Measurements from ENCODE around the gene PALLD.

PALLD gene

GRCh38 chr4:168886351-168886750, 389.5 kb downstream of the PALLD start:
- DNase-seq: no peak

DNA sequence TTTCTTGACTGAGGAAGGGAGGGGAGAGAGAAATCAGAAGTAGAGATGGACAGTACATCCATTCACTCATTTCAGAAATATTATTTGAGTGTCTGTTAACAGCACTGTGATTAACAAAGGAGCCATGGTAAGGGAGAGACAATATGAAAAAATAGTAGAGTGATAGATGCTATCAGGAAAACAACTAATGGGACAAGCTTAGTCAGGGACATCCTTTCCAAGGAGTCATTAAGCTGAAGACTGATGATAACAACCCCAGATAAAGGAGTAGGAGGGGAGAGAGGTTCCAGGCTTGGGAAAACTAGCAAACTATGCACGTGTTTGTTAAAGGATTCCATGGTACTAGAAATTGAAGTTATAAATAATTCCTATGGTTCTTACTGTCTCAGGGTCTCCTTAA, 391.0 kb downstream of the PALLD start:
- DNase-seq: no peak

DNA sequence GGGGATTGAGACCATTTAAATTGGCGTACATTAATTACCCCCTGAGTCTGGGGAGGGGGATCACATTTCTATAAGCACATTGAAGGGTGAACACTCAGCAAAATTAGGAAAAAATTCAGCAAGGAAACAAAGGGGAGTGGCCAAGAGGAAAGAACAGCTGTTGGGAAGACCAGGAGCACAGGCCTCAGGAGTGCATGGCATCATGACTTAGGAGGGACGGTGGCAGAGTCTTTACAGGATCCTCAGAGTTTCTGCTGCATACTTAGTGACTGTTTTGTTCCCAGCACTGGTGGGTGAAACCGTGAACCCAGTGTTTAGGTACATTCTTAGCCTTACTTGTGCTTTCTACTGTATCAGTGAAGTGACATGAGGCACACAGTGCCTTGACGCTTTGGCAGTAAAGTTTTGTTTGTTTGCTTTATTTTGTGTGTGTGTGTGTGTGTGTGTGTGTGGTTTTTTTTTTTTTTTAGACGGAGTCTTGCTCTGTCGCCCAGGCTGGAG, 391.9 kb downstream of the PALLD start:
- DNase-seq: no peak

DNA sequence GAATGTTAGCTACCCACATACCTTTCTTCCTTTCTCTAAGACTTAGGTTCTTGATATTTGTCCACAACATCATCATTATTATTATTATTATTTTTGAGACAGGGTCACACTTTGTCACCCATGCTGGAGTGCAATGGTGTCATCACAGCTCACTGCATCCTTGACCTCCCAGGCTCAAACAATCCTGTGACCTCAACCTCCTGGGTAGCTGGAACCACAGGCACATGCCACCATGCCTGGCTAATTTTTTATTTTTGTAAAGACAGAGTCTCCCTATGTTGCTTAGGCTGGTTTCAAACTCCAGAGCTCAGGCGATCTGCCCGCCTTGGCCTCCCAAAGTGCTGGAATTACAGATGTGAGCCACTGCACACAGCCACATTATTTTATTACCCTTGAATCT, 394.2 kb downstream of the PALLD start:
- no peak for DNase-seq

- DNase-seq: no peak
Measured at GRCh38 chr4:168891688-168892087, 394.8 kb downstream of the PALLD start.

GRCh38 chr4:168892475-168892874, 395.6 kb downstream of the PALLD start:
- no peak for DNase-seq

DNA sequence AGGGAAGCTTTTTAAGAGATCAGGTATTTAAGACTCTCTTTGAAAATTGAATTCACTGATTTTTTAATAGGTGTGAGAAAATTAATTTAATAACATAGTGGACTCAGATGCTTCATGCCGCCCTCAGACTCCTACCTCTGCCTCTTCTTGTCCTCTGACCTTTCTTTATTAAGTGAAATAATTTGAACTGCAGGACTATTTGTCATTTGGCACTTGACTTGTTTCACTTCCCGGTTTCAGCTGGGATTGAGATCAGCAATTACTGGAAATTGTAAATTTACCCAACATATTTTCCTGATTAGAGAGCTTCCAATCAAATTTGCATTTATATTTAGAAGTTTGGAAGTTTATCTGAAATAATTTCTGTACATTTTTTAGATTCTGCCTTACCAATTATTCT, 396.4 kb downstream of the PALLD start:
- DNase-seq: no peak

- no peak for DNase-seq
Measured at GRCh38 chr4:168893807-168894206, 397.0 kb downstream of the PALLD start.

- no peak for DNase-seq
Measured at GRCh38 chr4:168900080-168900479, 403.2 kb downstream of the PALLD start.

- no peak for DNase-seq
Measured at GRCh38 chr4:168907119-168907698, 410.4 kb downstream of the PALLD start.

- DNase-seq: peak; percentile 12
Measured at GRCh38 chr4:168908093-168908492, 411.2 kb downstream of the PALLD start.

DNA sequence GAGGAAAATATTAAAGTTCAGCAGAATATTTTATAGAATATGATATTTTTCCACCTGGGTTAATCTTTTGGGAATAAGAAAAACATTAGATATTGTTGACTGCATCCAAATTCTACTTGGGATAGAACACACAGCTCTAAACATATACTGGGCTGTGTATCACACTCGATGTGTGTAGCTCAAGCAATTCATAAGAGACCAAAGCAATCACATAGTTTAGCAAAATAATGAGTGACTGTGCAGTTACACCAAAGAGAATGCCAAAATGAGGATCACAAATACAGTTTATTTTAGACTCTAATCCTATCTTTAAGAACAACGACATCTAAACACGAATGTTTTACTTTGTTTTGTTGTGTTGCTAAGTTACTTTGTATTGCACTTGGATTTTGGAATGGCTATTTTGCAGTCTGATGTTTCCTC, 412.0 kb downstream of the PALLD start:
- DNase-seq: no peak

DNA sequence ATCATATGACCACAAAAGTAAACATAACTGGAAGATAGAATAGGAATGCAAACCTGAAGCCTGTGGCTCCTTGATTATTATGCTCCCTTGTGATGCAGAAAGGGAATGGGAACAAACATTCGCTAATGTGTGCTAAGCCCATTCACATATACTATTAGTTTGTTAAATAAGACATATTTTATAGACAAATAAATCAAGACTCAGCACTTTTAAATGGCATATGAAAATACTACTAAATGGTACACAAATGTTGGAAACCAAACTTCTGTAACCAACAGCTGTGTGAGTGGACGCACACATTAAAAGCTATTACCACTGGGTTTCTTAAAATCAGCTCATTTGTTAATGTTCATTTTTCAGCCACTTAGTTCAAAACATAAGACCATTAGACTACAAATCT, 417.2 kb downstream of the PALLD start:
- DNase-seq: no peak

DNA sequence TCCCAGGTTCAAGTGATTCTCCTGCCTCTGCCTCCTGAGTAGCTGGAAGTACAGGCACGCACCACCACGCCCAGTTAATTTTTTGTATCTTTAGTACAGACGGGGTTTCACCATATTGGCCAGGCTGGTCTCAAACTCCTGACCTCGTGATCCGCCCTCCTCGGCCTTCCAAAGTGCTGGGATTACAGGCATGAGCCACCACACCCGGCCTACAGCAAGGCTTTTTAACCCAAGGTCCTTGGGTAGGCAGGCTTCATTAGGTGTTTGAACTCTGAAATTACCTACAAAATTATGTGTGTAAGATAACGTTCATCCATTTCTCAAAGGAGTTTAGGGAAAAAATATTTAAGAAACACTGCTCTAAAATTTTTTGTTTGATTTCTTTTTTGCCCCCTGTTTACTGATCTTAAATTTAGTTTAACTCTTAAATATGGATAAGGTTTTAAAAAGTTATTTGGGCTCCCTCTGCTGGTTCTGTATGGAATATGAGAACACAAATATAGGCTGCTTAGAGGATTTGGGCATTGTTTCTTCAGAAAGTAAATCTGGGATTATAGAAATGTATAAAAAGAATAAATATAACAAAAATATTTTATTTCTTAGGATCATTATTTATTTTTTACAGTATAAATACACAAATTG, 420.4 kb downstream of the PALLD start:
- peak; percentile 15 for DNase-seq

DNA sequence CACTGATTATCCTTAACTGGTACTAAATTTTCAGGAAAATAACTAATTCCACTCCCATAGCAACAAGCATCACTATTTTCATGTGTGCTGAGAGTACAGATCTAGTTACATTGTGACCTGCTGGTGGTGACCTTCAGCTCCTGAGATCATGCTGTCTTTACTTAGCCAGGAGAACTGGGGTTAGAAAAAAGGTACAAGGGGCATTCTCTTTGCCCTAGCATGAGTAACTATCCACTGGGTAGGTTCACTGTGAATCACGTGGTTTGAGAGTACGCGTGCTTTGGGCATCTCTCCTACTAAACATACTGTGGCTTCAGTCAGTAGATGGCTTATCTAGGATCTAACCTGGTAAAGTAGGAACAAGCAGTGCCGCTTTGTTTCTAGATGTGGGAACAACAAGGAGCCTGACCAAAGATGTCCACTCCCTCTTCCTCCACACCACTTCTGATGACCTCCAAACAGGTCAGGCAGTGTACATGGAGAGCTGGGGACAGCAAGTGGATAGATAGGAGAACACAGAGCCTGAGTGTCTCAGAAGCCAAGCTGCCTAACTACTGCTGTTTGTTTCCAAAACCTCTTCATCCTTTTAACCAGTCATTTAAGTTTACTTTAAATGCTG, 423.0 kb downstream of the PALLD start:
- DNase-seq: no peak

GRCh38 chr4:168920441-168921065, 423.7 kb downstream of the PALLD start:
- DNase-seq: no peak

GRCh38 chr4:168923526-168924194, 426.8 kb downstream of the PALLD start:
- DNase-seq: peak; percentile 45

DNA sequence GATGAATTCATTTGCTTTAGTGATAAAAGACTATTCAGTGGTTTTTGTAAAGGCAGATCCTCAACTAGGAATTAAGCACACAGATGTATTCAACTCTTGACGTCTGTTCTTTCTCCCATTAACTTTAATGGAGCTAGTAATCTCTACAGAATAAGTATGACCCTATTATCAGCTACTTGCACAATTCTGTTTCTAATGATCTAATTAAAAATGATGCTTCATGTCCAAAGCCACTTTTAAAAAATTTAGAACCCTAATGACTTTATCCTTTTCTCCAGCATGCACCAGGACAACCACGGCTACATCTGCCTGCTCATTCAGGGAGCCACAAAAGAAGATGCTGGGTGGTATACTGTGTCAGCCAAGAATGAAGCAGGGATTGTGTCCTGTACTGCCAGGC, 427.8 kb downstream of the PALLD start:
- no peak for DNase-seq

GRCh38 chr4:168925789-168926490, 429.1 kb downstream of the PALLD start:
- DNase-seq: no peak

GRCh38 chr4:168928346-168928745, 431.5 kb downstream of the PALLD start:
- no peak for DNase-seq

GRCh38 chr4:168928875-168929274, 432.0 kb downstream of the PALLD start:
- no peak for DNase-seq

DNA sequence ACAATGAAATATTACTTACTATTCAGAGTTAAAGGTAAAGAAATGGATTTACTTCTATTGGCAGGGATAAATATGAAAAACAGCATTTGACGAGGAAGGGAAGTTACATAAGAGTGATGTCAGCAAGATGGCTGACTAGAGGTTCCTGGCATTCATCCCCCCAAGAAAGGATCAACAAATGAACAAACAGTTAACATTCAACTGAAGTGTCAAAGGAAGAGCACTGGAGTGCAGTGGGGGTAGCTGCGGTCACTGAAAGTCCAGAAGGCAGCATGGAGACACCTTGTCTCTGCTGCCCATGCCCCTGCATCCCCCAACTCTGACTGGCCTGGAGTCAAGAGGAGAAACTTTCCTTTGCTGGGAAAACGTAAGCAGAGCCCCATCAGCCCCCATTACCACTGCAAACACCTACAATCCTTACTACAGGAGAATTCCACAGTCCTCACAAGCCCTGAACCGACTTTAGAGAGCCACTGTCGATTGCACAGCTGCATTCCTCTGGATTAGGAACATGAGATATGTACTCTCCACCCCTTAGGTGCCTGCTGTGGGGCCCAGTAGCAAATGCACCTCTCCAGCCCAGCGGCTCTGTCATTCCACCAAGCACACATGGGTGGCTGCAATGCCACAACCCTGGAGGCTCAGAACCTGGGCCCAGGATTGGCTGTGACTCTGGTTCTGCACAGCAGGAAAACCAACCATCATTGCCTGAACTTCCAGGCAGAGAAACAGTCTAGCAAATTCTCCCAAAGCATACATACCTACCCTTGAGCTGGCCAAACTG, 433.8 kb downstream of the PALLD start:
- DNase-seq: no peak
